HG03045 (cell line): ENCODE results near the gene KNSTRN.

Experiments
- ATAC-seq: cut with Tn5 transposase; IDR thresholded peaks from one replicate; pipeline ENCODE4 v1.9.1; 2021; ENCODE audit warnings: mild to moderate bottlenecking, moderate library complexity; ENCODE audit not compliant: unreplicated experiment

The KNSTRN gene

DNA sequence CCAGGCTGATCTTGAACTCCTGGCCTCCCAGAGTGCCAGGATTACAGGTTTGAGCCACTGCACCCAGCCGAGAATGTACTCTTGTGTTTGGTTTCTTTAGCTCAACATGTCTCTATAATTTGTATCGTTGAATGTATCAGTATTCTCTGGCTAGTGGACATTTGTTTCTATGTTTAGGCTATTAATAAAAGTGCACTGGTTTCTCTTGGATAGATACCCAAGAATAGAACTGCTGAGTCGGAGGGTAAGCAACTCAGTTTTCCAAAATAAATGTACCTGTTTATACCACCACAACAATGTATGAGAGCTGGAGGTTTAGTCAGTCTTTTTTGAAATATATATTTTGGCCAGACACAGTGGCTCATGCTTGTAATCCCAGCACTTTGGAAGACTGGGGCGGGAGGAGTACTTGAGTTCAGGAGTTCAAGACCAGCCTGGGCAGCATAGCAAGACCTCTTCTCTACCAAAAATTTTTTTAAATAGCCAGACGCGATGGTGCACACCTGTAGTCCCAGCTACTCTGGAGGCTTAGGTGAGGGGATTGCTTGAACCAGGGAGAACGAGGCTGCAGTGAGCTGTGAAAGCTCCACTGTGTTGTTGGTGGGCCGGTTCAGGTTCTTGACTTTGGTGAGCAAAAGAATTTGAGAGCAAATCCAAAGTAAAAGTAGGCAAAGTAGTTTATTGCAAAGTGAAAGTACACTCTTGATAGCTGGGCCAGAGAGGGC is 15.3 kb downstream of the KNSTRN start:
- ATAC-seq: no peak

DNA sequence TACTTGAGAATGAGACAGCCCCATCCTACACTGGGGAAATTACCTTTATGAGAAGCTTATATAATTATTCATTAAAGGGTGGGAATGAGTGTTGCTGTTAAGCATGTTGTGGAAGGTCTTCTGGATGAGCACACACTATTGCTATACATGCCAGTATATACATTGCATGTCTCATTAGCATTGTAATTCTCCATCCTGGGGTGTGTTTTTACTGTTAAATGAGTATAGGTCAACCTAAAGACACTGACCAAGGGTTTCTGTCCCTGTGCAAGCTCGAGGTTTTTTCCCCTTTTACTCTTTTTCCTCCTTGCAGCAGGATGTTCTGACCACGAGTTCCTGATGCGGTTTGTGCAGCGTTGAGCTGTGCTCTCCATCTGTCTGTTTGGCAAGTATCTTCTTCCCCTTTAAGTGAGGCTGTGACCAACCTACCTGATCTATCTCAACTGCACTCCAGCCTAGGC is 15.9 kb downstream of the KNSTRN start:
- no peak for ATAC-seq

DNA sequence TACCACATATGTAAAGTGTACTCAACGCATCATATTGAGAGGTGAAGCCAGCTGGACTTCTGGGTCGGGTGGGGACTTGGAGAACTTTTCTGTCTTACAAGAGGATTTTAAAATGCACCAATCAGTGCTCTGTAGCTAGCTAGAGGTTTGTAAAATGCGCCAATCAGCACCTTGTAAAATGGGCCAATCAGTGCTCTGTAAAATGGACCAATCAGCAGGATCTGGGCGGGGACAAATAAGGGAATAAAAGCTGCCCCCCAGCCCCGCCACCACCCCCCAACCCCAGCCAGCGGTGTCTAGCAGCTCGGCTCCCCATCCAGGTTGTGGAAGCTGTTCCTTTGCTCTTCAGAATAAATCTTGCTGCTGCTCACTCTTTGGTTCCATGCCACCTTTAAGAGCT is 16.8 kb downstream of the KNSTRN start:
- no peak for ATAC-seq

DNA sequence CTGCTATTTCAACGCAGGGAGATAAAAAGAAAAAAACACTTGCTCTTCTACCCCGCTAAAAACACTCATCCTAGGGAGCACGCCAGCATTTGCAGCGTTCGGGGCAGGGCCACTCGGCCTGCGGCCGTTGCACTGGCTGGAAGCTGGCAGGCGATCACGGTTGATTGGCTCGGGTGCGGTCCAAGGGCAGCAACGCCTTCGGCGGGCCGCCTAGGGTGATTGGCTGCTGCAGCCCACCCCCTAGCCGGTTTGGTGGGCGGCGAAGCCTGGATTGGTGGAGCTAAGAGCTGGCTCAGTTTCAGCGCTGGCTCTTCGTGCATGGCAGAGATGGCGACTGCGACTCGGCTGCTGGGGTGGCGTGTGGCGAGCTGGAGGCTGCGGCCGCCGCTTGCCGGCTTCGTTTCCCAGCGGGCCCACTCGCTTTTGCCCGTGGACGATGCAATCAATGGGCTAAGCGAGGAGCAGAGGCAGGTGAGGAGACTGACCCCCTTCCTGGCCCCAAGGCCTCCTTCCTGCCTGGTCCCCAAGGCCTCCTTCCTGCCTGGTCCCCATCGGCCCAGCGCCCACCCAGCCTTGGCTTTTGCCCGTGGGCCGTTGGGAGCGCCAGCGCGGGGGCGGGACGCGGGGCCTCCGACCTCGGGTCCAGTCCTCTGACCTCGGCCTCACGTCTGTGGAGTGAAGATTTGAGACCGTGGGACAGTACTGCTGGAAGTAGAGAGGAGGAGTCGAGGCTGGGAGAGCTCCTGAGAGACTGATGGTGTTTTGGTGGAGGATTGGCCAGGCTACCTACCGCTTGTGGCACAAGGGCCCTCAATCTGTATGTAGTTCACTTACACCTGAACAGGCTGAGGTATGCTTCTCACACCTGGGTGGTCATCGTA is 23.2 kb downstream of the KNSTRN start, which contains the start of gene IVD:
TSS of gene IVD (plus strand) at position 295 of the 881 bp plus-strand sequence. CDS start at position 328, 33 bp downstream.
- peak; percentile 90 for ATAC-seq

DNA sequence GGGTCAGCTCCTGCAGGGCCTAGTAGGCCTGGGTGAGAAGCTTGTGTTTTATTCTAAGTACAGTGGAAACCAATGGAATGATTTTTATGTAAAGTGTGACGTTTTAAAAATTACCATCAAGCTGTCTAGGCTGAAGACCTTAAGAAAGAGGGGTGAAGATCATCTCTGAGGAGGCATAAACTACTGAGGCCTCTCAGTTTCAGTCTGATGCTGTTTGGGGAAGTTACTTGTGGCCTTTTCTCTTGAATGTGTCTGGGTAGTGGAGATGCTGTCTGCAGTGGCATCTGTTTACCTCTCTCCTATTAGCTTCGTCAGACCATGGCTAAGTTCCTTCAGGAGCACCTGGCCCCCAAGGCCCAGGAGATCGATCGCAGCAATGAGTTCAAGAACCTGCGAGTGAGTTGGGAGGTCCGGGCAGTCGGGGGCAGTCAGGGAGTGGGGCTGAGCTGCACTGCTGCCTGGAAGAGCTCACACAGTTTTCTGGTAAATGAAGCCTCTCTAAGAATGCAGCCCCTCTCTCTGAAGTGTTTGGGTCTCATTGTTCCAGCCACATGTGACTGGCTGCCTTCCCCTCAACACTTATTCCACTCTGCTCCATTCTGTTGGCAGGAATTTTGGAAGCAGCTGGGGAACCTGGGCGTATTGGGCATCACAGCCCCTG is 24.9 kb downstream of the KNSTRN start:
- peak; percentile 34 for ATAC-seq

DNA sequence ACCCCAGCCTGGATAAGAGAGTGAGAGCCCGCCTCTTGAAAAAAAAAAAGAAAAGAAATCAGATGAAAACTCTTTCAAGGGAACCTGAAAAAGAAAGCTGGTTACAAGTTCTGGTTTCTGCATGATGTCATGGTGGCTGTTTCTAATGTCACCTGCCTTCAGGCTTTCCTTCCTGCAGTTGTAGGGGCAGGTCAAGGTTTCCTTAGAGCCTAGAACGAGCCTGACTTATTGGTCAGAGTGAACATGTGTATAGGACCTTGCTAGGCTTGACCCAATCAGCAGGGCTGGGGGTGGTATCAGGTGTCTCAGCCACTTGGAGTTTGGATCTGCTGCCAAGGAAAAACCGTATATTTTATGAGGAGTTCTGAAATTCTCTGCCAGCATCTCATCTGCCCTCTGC is 26.8 kb downstream of the KNSTRN start:
- ATAC-seq: no peak

DNA sequence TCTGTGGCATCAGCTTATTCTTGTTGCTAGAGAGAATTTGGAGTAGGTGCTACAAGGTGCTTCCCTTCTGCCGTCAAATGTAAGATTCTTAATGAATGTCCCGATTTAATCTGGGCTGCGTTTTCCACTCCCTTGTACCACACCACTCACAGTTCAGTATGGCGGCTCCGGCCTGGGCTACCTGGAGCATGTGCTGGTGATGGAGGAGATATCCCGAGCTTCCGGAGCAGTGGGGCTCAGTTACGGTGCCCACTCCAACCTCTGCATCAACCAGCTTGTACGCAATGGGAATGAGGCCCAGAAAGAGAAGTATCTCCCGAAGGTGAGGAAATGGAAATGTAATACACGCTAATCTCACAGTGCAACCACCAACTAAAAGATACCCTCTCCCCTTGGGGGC is 28.0 kb downstream of the KNSTRN start:
- ATAC-seq: no peak

DNA sequence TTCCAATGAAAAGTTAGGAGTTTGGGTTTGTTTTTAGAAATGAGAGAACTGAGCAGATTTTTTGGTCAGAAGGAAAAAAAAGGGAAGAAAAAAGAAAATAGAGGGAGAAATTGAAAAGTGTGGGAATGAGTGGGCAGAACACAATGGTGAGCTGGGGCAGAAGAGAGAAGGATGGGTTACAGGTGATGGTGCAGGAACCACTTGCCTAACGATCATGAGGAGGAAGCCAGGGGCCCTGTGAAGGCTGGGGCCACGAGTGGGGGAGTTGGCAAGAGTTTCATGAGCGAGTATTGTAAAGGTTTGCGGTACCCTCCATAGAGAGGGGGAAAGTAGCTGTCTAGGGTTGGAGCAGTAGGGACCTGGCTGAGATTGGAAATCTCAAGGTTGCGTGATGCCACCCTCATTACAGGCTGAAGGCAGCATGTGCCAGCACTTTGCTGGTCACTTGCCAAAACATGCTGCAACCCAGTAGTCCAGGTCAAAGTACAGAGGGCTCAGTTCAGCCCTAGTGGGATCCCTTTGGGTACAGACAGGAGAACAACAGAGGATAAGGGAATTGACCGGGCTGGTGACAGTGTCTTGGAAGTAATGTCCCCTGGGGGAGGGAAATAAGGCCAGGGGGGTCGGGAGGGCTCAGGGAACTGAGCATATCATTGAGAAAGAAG is 29.7 kb downstream of the KNSTRN start:
- ATAC-seq: no peak

DNA sequence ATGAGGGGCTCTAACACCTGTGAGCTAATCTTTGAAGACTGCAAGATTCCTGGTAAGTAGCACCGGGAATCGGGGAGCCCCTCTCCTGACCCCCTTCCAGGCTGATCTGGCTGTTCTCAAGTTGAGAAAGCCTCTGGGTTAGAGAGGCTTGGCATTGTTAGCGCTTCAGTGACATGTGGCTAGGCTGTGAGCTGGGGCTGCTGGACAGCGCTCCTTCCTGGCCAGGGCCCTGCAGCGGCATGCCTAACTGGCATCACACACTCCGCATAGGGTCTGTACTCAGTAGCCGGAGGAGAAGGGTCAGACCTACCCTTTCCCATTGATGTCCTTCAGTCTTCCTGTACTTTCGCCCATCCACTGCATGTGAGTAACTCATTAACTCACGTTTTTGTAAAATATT is 30.5 kb downstream of the KNSTRN start:
- ATAC-seq: no peak

DNA sequence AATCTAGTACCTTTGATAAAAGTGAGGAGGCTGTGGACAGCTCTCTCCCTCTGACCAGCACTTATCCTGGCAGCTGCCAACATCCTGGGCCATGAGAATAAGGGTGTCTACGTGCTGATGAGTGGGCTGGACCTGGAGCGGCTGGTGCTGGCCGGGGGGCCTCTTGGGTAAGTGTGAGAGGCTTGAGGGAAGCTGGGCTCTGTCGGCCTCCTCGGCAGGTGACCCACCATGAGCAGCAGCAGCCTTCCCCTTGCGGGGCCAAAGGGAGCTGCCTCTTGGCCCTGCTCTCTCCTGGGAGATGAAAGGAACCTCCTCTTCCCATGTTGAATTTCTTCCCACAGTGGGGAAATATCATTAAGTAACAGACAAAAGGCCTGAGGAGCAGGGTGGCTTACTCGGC is 32.3 kb downstream of the KNSTRN start:
- ATAC-seq: no peak

DNA sequence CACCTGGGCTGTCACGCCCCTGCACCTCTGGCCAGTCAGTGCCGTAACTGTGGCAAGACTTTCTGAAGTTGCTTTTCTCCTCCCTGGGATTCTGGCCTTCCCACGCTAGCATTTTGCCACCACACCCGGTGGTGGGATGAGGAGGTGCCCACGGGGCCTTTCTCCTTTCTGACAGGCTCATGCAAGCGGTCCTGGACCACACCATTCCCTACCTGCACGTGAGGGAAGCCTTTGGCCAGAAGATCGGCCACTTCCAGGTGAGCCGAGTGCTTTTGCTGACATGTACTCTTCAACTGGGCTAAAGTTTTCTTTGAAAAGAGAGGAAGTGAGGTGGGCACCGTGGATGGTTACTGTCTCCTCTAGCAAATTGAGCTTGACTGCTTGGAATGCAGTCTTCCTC is 32.7 kb downstream of the KNSTRN start:
- no peak for ATAC-seq

DNA sequence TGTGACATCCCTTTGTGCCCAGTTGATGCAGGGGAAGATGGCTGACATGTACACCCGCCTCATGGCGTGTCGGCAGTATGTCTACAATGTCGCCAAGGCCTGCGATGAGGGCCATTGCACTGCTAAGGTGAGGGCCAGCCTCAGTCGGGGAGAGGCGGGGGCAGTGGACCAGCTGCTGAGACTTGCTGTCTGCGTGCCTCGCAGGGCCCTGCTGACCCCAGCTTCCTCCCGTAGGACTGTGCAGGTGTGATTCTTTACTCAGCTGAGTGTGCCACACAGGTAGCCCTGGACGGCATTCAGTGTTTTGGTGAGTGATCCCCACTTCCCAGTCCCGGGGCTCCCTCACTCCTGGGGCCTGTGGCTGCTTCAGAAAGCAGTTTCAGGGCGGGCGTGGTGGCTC is 33.5 kb downstream of the KNSTRN start:
- no peak for ATAC-seq

DNA sequence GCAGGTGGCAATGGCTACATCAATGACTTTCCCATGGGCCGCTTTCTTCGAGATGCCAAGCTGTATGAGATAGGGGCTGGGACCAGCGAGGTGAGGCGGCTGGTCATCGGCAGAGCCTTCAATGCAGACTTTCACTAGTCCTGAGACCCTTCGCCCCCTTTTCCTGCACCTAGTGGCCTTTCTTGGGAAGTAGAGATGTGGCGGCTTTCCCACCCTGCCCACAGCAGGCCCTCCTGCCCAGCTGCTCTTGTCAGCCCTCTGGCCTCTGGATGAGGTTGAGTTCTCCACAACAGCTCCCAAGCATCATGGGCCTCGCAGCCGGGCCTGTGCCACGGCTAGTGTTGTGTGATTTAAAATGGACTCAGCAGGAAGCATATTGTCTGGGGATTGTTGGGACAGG is 35.6 kb downstream of the KNSTRN start:
- ATAC-seq: no peak

DNA sequence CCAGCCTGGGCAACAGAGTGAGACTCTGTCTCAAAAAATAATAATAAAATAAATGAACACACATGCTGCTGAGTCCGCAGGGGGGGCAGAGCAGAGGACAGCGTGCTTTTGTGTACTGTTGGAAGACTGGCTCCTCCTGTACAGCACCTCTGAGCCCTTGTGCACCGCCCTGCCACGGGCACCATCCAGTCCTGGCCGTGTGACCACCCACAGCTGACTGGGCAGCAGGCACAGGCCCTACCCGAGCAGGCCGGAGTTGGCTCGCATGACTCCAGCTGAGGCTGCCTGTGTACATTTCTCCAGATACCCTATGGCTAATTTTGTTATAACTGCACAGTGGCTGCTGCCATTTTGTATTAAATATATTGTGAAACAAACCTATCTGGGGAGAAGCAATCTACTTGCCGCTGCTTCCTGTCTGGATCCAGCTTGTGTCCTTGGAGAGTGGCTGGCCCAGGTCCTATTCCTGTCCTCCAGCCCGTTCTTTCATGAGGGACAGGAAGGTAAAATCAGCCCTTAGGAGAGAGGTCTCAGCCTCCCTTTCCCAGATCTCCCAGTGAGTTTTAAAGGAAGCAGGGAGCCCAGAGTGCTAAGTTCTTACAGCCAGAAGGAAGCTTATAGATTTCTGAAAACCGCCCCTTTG is 37.7 kb downstream of the KNSTRN start:
- no peak for ATAC-seq

DNA sequence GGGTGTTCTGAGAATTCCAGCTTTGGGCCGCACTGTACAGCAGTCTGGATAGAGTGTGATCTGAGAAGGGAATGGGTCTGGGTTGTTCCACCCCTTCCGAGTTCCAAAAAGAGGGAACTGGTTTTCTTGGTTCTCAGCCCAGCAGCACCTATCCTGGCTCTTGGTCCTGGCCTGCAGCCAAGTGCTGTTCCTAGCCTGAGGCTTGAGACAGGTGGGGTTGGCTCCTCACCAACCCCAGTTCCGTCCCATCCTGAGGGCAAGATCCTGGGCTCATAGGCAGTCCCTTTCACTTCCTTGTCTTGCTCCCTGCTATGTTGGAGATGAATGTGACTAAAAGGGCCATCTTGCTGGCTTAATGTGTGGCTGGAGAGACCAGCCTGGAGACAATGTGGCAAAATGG is 38.3 kb downstream of the KNSTRN start:
- no peak for ATAC-seq

DNA sequence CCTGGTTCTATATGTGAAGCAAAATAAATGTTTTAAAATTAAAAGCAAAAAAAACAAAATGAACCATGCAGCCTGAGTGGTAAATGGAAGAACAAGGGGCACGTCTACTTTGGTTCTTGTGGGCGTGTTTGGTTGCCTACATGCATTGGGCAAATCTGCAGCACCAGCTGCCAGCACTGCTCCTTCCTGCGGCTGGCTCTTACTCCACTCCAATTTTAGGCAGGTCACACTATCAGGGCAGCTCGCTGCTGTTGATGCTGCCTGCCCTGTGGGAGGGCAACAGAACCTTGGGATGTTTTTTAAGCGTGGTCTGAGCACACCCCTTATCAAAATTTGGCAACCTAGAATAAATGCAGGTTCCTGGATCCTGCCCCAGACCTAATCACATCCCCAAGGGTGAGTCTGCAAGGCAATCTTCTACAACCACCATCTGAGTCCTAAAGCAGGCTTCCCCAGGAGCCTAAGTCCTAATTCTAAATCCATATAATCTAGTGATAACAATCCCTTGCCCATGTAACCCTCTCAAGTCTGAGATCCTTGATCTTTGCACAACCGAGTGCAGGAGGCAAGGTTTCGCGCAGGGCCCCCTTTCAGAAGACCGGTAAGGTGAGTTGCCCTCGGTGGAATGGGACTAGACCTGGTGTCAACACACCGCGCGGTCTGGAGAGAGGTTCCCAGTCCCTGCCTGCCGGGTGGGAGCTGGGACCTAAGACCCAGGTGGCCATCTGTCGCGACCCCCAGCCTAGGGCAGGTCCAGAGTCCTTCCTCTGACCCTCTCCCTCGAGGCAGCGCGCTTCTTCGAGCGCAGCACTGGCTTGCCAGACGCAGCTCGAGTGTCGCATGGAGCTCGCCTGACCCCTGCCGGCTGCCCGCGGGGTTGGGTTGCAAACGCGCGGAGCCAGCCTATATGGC is 39.0 kb downstream of the KNSTRN start:
- ATAC-seq: no peak

DNA sequence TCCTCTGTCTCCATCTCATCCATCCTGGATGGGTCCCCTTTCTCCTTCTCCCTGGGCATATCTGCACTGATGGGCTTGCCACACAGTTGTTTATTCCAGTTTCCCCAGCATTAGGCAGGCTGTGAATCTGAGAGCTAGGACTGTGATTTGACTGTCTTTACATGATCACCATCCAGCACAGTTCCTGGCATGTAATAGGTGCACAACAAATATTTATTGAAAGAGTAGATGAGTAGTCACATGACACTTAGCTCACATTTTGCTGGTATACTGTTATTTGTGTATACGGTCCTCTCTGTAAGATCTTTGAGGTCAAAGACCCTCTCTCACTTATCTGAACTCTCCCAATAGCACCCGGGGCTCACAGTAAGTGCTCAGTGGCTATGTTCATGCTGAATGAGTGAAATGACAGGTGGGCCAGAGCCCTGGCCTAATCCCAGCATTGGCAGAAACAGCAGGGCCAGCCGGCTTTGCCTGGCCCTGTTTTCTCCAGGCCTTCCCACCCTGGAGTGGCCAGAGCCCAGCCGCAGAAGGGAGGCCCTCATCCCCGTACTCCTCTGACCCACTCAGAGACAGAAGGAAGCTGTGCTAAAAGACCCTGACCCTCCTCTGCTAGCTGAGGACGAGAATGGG is 42.1 kb downstream of the KNSTRN start:
- no peak for ATAC-seq

DNA sequence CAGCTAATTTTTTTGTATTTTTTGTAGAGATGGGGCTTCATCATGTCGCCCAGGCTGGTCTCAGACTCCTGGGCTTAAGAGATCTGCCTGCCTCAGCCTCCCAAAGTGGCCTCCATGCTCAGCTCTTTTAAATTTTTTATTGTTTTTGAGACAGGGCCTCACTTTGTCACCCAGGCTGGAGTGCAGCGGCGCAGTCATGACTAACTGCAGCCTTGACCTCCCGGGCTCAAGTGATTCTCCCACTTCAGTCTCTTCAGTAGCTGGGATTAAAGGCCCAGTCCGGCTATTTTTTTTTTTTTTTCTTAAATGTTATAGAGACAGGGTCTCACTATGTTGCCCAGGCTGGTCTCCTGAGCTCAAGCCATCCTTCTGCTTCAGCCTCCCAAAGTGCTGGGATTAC is 43.2 kb downstream of the KNSTRN start:
- ATAC-seq: no peak

DNA sequence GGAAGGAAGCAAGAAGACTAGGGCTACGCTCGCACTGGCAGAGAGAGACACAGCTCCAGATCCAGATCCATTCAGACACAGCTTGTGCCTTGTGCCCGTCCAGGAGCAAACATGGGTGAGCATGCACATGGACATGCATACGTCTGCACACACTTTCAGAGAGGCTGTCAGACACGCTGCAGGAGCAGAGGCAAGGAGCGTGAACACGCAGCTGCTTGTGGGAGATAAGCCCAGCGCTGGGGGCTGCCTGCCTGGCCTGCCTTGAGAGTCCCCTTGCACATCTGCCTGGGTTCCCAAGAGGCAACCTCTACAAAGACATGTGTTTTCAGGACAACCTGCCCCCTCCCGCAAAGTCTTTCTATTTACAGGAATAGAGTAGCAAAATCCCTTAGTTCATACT is 44.7 kb downstream of the KNSTRN start:
- no peak for ATAC-seq
